Measurements from ENCODE around the gene DAW1.

The DAW1 gene, protein sequence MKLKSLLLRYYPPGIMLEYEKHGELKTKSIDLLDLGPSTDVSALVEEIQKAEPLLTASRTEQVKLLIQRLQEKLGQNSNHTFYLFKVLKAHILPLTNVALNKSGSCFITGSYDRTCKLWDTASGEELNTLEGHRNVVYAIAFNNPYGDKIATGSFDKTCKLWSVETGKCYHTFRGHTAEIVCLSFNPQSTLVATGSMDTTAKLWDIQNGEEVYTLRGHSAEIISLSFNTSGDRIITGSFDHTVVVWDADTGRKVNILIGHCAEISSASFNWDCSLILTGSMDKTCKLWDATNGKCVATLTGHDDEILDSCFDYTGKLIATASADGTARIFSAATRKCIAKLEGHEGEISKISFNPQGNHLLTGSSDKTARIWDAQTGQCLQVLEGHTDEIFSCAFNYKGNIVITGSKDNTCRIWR

GRCh38 chr2:227871375-227871791 is at the start of gene DAW1:
DAW1 (plus strand) TSS chr2:227871631; CDS start chr2:227871690, 59 bp downstream.
- H3K9ac ChIP-seq (ENCODE audit: low read depth in 1 of 2, low read length in 2 of 2), result peak within 1 kb of the TSS; percentile 29 to 32
- H3K27ac ChIP-seq (ENCODE audit: low read depth, low read length), result no peak within 1 kb of the TSS
- H3K36me3 ChIP-seq (ENCODE audit: control insufficient read depth in 1 of 2, insufficient read depth in 2 of 2, low read length in 2 of 2), result no peaks in the 10 kb centered on the region
- peaks cover 0 to 6% of the 10 kb centered on the region in 2 donors for H3K4me1 ChIP-seq (ENCODE audit: control insufficient read depth in 1 of 2, insufficient read depth in 2 of 2, low read length in 2 of 2)
- no peaks in the 10 kb centered on the region for H3K27me3 ChIP-seq (ENCODE audit: control insufficient read depth in 1 of 2, insufficient read depth in 2 of 2, low read length in 2 of 2)
- H3K9me3 ChIP-seq (ENCODE audit: control insufficient read depth in 1 of 2, low read length in 2 of 2), result no peaks in the 10 kb centered on the region
- peak within 1 kb of the TSS; percentile 35 to 55 for H3K4me3 ChIP-seq (ENCODE audit: low read depth in 1 of 2, low read length in 2 of 2)

- Histone ChIP-seq H3K27me3 (ENCODE audit: control insufficient read depth in 1 of 2, insufficient read depth in 2 of 2, low read length in 2 of 2) (no peaks in the 10 kb centered on the region), H3K4me3 (ENCODE audit: low read depth in 1 of 2, low read length in 2 of 2) (no peak overlapping the region), H3K9me3 (ENCODE audit: control insufficient read depth in 1 of 2, low read length in 2 of 2) (no peaks in the 10 kb centered on the region), H3K36me3 (ENCODE audit: control insufficient read depth in 1 of 2, insufficient read depth in 2 of 2, low read length in 2 of 2) (no peaks in the 10 kb centered on the region), H3K4me1 (ENCODE audit: control insufficient read depth in 1 of 2, insufficient read depth in 2 of 2, low read length in 2 of 2) (peaks cover 33 to 38% of the 10 kb centered on the region in 2 donors), H3K9ac (ENCODE audit: low read depth in 1 of 2, low read length in 2 of 2) (no peak overlapping the region), H3K27ac (ENCODE audit: low read depth, low read length) (no peak overlapping the region)
These were observed 48.9 kb upstream of the DAW1 start for GRCh38 chr2:227822416-227823003.

GRCh38 chr2:227823922-227824321 is 47.5 kb upstream of the DAW1 start:
- Histone ChIP-seq H3K4me3 (ENCODE audit: low read depth in 1 of 2, low read length in 2 of 2) (no peak overlapping the region), H3K27ac (ENCODE audit: low read depth, low read length) (no peak overlapping the region), H3K9ac (ENCODE audit: low read depth in 1 of 2, low read length in 2 of 2) (no peak overlapping the region)

GRCh38 chr2:227824711-227825110 is 46.7 kb upstream of the DAW1 start:
- no peak overlapping the region for H3K27ac ChIP-seq (ENCODE audit: low read depth, low read length)
- no peak overlapping the region for H3K9ac ChIP-seq (ENCODE audit: low read depth in 1 of 2, low read length in 2 of 2)
- no peaks in the 10 kb centered on the region for H3K27me3 ChIP-seq (ENCODE audit: control insufficient read depth in 1 of 2, insufficient read depth in 2 of 2, low read length in 2 of 2)
- H3K9me3 ChIP-seq (ENCODE audit: control insufficient read depth in 1 of 2, low read length in 2 of 2), result no peaks in the 10 kb centered on the region
- H3K4me3 ChIP-seq (ENCODE audit: low read depth in 1 of 2, low read length in 2 of 2), result no peak overlapping the region
- no peaks in the 10 kb centered on the region for H3K36me3 ChIP-seq (ENCODE audit: control insufficient read depth in 1 of 2, insufficient read depth in 2 of 2, low read length in 2 of 2)
- H3K4me1 ChIP-seq (ENCODE audit: control insufficient read depth in 1 of 2, insufficient read depth in 2 of 2, low read length in 2 of 2), result peaks cover 19 to 21% of the 10 kb centered on the region in 2 donors

More at GRCh38 chr2:227823922-227824321, 47.5 kb upstream of the DAW1 start:
- Histone ChIP-seq H3K36me3 (ENCODE audit: control insufficient read depth in 1 of 2, insufficient read depth in 2 of 2, low read length in 2 of 2) (no peaks in the 10 kb centered on the region), H3K9me3 (ENCODE audit: control insufficient read depth in 1 of 2, low read length in 2 of 2) (no peaks in the 10 kb centered on the region), H3K27me3 (ENCODE audit: control insufficient read depth in 1 of 2, insufficient read depth in 2 of 2, low read length in 2 of 2) (no peaks in the 10 kb centered on the region), H3K4me1 (ENCODE audit: control insufficient read depth in 1 of 2, insufficient read depth in 2 of 2, low read length in 2 of 2) (peaks cover 24% of the 10 kb centered on the region in 2 donors)

DNA sequence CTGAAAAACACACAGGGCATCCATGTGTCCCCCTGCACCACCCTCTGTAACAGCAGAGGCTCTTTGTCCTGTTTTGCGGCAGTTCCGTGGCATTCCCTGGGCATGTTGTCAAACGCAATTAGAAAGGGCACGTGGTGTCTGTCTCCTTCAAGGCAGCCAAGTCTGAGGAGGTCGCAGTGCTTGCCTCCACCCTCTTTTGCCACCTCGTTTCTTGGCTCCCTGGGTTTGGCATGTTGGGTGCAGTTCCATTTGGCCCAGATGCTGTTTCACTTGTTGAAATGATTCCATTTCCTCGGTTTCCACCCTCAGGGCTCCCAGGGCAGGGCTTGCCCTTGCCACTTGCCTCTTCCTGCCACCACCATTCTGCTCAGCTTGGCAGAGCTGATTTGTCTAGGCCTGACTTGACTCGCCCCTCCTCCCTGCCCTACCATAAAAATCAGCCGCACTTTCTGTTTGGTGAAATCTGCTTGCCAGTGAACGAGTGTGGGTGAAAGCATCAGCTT is 45.4 kb upstream of the DAW1 start:
- no peak overlapping the region for H3K27ac ChIP-seq (ENCODE audit: low read depth, low read length)
- H3K9ac ChIP-seq (ENCODE audit: low read depth in 1 of 2, low read length in 2 of 2), result no peak overlapping the region
- peaks cover 10 to 16% of the 10 kb centered on the region in 2 donors for H3K4me1 ChIP-seq (ENCODE audit: control insufficient read depth in 1 of 2, insufficient read depth in 2 of 2, low read length in 2 of 2)

GRCh38 chr2:227826563-227826962 is 44.9 kb upstream of the DAW1 start:
- no peaks in the 10 kb centered on the region for H3K36me3 ChIP-seq (ENCODE audit: control insufficient read depth in 1 of 2, insufficient read depth in 2 of 2, low read length in 2 of 2)
- no peaks in the 10 kb centered on the region for H3K9me3 ChIP-seq (ENCODE audit: control insufficient read depth in 1 of 2, low read length in 2 of 2)
- no peak overlapping the region for H3K9ac ChIP-seq (ENCODE audit: low read depth in 1 of 2, low read length in 2 of 2)
- H3K4me3 ChIP-seq (ENCODE audit: low read depth in 1 of 2, low read length in 2 of 2), result no peak overlapping the region
- no peaks in the 10 kb centered on the region for H3K27me3 ChIP-seq (ENCODE audit: control insufficient read depth in 1 of 2, insufficient read depth in 2 of 2, low read length in 2 of 2)
- H3K4me1 ChIP-seq (ENCODE audit: control insufficient read depth in 1 of 2, insufficient read depth in 2 of 2, low read length in 2 of 2), result peaks cover 6 to 13% of the 10 kb centered on the region in 2 donors
- no peak overlapping the region for H3K27ac ChIP-seq (ENCODE audit: low read depth, low read length)

More for the DNA sequence above, 45.4 kb upstream of the DAW1 start:
- H3K27me3 ChIP-seq (ENCODE audit: control insufficient read depth in 1 of 2, insufficient read depth in 2 of 2, low read length in 2 of 2), result no peaks in the 10 kb centered on the region
- no peaks in the 10 kb centered on the region for H3K9me3 ChIP-seq (ENCODE audit: control insufficient read depth in 1 of 2, low read length in 2 of 2)
- no peak overlapping the region for H3K4me3 ChIP-seq (ENCODE audit: low read depth in 1 of 2, low read length in 2 of 2)
- no peaks in the 10 kb centered on the region for H3K36me3 ChIP-seq (ENCODE audit: control insufficient read depth in 1 of 2, insufficient read depth in 2 of 2, low read length in 2 of 2)

DNA sequence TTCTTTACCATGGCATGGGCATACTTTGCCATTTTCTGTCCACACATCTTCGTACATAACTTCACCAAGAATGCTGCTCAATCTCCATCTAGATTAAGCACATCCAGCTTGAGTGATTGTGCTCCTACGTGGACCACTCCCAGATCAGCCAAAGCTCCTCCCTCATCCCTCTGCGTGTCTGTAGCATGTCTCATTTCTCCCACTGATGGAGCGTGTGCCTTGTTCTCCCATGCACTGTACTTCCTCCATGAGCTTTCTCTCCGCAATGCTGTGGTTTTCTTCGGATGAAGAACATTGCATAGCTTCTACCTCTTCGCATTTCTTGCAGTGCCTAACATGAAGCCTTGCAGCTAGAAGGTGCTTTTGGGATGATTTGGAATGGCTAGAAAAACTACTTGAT is 44.3 kb upstream of the DAW1 start:
- Histone ChIP-seq H3K9me3 (ENCODE audit: control insufficient read depth in 1 of 2, low read length in 2 of 2) (no peaks in the 10 kb centered on the region), H3K4me3 (ENCODE audit: low read depth in 1 of 2, low read length in 2 of 2) (no peak overlapping the region), H3K36me3 (ENCODE audit: control insufficient read depth in 1 of 2, insufficient read depth in 2 of 2, low read length in 2 of 2) (no peaks in the 10 kb centered on the region), H3K9ac (ENCODE audit: low read depth in 1 of 2, low read length in 2 of 2) (no peak overlapping the region), H3K27ac (ENCODE audit: low read depth, low read length) (no peak overlapping the region), H3K27me3 (ENCODE audit: control insufficient read depth in 1 of 2, insufficient read depth in 2 of 2, low read length in 2 of 2) (no peaks in the 10 kb centered on the region), H3K4me1 (ENCODE audit: control insufficient read depth in 1 of 2, insufficient read depth in 2 of 2, low read length in 2 of 2) (peaks cover 6 to 13% of the 10 kb centered on the region in 2 donors)

GRCh38 chr2:227828477-227828912 is 42.9 kb upstream of the DAW1 start:
- Histone ChIP-seq H3K4me1 (ENCODE audit: control insufficient read depth in 1 of 2, insufficient read depth in 2 of 2, low read length in 2 of 2) (peaks cover 6 to 13% of the 10 kb centered on the region in 2 donors), H3K27ac (ENCODE audit: low read depth, low read length) (no peak overlapping the region), H3K36me3 (ENCODE audit: control insufficient read depth in 1 of 2, insufficient read depth in 2 of 2, low read length in 2 of 2) (no peaks in the 10 kb centered on the region), H3K4me3 (ENCODE audit: low read depth in 1 of 2, low read length in 2 of 2) (no peak overlapping the region), H3K27me3 (ENCODE audit: control insufficient read depth in 1 of 2, insufficient read depth in 2 of 2, low read length in 2 of 2) (no peaks in the 10 kb centered on the region), H3K9me3 (ENCODE audit: control insufficient read depth in 1 of 2, low read length in 2 of 2) (no peaks in the 10 kb centered on the region), H3K9ac (ENCODE audit: low read depth in 1 of 2, low read length in 2 of 2) (no peak overlapping the region)

GRCh38 chr2:227829337-227829736 is 42.1 kb upstream of the DAW1 start:
- Histone ChIP-seq H3K9me3 (ENCODE audit: control insufficient read depth in 1 of 2, low read length in 2 of 2) (no peaks in the 10 kb centered on the region), H3K9ac (ENCODE audit: low read depth in 1 of 2, low read length in 2 of 2) (no peak overlapping the region), H3K36me3 (ENCODE audit: control insufficient read depth in 1 of 2, insufficient read depth in 2 of 2, low read length in 2 of 2) (no peaks in the 10 kb centered on the region), H3K4me3 (ENCODE audit: low read depth in 1 of 2, low read length in 2 of 2) (no peak overlapping the region), H3K27ac (ENCODE audit: low read depth, low read length) (no peak overlapping the region), H3K27me3 (ENCODE audit: control insufficient read depth in 1 of 2, insufficient read depth in 2 of 2, low read length in 2 of 2) (no peaks in the 10 kb centered on the region), H3K4me1 (ENCODE audit: control insufficient read depth in 1 of 2, insufficient read depth in 2 of 2, low read length in 2 of 2) (peaks cover 6 to 13% of the 10 kb centered on the region in 2 donors)

- H3K4me1 ChIP-seq (ENCODE audit: control insufficient read depth in 1 of 2, insufficient read depth in 2 of 2, low read length in 2 of 2), result peaks cover 0 to 2% of the 10 kb centered on the region in 2 donors
- no peak overlapping the region for H3K27ac ChIP-seq (ENCODE audit: low read depth, low read length)
- no peaks in the 10 kb centered on the region for H3K9me3 ChIP-seq (ENCODE audit: control insufficient read depth in 1 of 2, low read length in 2 of 2)
- H3K9ac ChIP-seq (ENCODE audit: low read depth in 1 of 2, low read length in 2 of 2), result no peak overlapping the region
- no peak overlapping the region for H3K4me3 ChIP-seq (ENCODE audit: low read depth in 1 of 2, low read length in 2 of 2)
- H3K27me3 ChIP-seq (ENCODE audit: control insufficient read depth in 1 of 2, insufficient read depth in 2 of 2, low read length in 2 of 2), result no peaks in the 10 kb centered on the region
- no peaks in the 10 kb centered on the region for H3K36me3 ChIP-seq (ENCODE audit: control insufficient read depth in 1 of 2, insufficient read depth in 2 of 2, low read length in 2 of 2)
These were observed 37.0 kb upstream of the DAW1 start for GRCh38 chr2:227834423-227834822.
